ENCODE measurements around the gene ZFP91.

The ZFP91 gene

GRCh38 chr11:58591659-58592058 lies 12.8 kb downstream of the ZFP91 start:
- DNase-seq, result no peak

DNA sequence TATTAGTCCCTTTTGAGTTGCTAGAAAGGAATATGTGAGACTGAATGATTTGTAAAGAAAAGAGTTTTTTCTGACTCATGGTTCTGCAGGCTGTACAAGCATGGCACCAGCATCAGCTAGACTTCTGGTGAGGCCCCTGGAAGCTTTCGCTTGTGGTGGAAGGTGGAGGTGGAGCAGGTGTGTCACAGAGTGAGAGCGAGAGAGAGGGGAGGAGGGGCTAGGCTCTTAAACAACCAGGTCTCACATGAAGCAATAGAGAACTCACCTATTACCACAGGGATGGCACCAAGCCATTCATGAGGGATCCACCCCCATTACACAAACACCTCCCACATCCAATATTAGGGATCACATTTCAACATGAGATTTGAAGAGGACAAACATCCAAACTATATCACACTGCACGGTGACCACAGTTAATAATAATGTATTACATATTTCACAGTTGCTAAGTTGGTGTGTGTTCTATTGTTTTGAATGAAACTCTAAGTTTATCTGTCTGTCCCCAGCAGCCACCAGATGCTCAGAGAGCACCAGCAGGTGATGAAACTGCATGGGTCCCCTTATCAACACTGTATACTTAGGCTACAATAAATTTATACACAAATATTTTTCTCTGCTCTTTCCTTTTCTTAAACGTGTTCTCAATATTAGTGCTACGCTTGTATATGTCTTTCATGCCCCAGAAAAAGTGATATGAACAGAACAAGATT lies 14.1 kb downstream of the ZFP91 start:
- no peak for DNase-seq

DNA sequence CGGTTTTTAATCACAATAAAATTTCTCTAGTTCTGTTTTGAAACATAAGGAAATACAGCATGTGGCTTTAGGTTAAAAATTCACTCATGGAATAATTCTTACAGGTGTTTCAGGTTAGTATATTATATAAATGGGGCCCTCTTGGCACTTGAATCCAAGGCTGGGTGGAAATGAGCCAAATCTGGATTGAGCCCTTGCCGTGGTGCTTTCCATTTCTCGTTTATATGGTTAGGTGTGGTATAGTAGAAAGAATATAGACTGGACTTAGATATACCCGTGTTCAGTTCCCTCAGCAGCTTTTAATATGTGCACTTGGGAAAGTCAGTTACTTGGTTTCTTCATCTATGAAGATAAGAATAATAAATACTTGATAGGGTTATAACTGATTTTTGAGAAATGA lies 16.0 kb downstream of the ZFP91 start:
- DNase-seq, result no peak

GRCh38 chr11:58596621-58597020 lies 17.8 kb downstream of the ZFP91 start:
- DNase-seq, result no peak

DNA sequence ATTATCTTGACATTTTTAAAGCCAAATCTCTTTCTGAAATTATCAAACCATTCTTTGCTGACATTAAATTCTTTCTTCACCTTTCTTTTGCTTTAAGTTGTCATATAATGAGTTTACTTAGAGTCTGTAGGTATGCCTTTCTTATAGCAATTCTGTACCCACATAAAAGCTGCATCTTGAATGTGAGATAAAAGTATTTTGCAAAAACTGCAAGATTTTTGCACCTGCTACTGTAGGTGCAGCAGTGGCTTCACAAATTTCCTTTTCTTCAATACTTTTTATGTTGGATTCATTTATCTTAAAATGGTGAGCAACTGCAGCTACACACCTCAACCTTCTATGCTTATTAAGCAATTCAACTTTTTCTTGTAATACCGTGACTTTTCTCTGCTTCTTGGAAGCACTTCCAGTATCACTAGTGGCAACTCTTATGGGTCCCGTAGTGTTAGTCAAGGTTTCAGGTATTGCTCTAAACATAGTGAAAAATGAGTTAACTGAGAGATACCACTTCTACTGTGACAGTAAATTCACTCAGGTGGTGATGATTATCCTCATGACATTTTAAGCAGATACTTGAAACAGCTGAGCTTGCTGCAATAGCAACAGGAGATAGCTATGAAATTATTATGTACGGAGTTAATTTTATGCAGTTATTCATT lies 18.8 kb downstream of the ZFP91 start:
- DNase-seq, result no peak

GRCh38 chr11:58600510-58600909 lies 21.6 kb downstream of the ZFP91 start:
- no peak for DNase-seq

GRCh38 chr11:58606930-58607714 lies 28.3 kb downstream of the ZFP91 start:
- DNase-seq, result no peak

DNA sequence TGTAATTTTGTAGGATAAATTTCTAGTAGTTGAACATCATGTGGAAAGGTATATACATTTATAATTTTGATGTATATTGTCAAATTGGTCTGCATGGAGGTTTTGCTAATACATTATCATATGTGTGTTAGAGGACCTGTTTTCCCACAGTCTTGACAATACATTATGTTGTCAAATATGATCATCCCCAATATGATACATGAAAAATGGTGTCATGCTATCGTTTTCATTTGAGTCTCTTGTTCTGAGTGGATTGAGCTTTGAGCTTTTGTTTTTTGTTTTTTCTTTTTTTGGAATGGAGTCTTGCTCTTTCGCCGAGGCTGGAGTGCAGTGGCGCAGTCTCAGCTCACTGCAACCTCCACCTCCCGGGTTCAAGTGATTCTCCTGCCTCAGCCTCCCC lies 29.5 kb downstream of the ZFP91 start:
- DNase-seq, result no peak

GRCh38 chr11:58609723-58610122 lies 30.9 kb downstream of the ZFP91 start:
- DNase-seq, result no peak

DNA sequence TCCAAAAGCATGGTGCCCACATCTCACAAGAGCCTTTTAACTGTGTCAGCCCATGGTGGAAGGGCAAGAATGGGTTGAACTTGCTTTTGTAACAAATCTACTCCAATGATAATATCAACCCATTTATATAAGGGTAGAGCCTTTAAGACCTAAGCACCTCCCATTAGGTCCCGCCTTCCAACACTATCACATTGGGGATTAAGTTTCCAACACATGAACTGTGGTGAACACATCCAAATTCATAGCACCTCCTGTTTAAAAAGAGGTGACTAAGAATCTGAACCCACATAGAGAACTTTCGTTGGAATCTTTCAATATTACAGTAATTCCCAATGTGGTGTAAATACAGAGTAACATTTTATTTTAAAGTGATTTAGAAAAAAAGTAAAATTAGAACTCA lies 34.4 kb downstream of the ZFP91 start:
- no peak for DNase-seq

GRCh38 chr11:58615559-58615958 lies 36.7 kb downstream of the ZFP91 start:
- no peak for DNase-seq

DNA sequence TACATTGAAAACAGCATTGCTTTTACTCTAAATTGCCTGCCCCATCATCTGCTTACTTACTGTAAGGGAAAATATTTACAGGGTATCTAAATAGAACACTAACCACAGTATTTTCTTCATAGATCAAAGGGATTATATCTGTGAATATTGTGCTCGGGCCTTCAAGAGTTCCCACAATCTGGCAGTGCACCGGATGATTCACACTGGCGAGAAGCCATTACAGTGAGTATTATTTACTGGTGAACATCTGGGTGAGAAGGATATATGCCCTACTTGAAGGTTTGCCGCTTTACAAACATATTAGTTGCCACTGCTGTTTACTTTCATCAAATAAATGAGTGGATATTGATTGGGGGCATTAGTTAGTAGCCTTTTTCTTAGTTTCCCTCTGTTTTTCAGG lies 37.7 kb downstream of the ZFP91 start:
- DNase-seq, result no peak

DNA sequence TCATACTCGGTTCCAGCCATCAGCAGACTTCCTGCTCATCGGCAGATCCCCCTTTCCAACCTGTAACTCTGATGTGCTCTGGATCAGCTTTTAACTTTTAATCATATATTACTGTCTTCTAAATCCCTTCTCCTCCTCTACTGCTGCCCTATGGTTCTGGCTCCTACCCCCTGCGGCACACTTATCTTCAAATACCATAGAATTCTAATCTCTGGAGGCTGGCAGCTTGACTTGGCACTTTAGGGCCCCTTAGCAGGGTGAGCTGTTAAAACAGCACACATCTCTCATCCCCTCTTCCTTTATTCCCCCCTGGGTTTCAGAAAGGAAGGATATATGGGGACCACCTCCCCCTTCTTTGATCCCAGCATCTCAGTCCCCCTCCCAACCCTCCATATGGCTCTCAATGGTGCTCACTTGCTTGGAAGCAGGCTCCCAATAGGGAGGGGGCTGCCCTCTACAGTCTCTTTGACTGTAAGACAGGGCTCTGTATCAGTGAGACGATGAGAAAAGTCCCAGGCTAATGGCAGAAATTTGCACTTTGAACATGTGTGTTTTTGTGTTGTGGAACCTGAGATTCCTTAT lies 39.2 kb downstream of the ZFP91 start:
- no peak for DNase-seq

- no peak for DNase-seq
Observed at GRCh38 chr11:58621586-58622262, 42.9 kb downstream of the ZFP91 start.

- no peak for DNase-seq
Observed at GRCh38 chr11:58622344-58622743, 43.5 kb downstream of the ZFP91 start, which contains the start of gene CNTF. Gene CNTF (plus strand): TSS chr11:58622665. CDS start chr11:58622753, 88 bp downstream.

DNA sequence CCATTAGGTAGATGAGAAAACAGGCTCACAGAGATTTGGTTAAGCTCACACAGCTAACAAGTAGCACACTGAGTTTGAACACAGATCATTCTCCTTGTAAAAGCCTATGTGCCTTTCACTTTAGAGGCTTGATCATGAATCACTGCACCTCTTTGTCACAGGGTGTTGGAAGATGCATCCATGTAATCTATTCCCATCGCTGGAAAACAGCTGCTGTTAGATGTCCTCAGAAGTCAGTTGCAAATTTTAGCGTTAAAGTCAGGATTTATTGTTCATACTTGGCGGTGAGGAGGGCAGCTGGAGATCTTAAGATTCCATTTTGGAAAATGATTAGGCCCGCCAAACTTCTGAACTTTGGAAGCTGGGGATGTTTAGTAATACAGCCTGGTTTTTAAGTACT lies 46.2 kb downstream of the ZFP91 start:
- no peak for DNase-seq

- no peak for DNase-seq
Observed at GRCh38 chr11:58625826-58626460, 47.1 kb downstream of the ZFP91 start.

DNA sequence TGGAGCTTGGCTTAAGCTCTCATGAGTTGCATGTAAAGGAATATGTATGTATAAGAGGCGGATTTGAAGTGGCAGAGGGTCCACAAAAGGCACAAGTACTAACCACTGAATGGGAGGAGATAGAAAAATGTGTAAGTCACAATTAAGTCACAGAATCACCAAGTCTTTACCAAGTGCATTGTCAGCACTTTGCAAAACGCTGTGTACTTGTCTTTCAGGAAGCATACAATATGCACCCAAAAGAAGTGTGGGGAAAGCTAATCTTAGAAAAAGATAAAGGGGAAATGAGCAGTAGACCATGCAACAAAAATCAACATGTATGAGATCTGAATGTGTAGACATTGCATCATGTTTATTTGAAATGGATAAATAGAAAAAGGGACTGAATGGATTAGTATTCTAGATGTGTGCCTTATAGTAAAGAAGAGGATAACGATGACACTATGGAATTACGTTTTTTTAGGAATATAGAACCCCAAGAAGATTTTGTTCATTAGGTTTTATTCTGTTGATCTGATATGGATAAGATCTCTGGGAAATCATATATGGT lies 48.1 kb downstream of the ZFP91 start:
- DNase-seq, result no peak

DNA sequence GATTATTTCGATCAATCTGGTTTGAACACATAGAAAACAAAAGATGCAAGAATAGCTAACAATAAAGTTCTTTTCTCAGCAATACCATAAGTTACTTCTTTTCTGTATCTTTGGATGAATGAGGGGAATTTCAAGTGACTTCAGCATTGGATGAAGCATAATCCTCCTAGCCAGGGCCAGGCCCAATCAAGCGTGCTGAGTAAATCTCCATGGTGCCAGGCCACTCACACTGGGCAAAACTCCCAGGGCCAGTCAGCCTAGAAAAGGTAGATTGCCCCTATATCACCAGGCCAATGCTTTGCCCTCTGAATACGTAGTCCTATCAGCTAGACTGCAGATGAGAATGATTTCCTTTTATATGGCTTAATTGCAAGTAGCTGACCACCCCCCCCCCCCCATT lies 49.6 kb downstream of the ZFP91 start:
- no peak for DNase-seq

- DNase-seq, result no peak
Observed at GRCh38 chr11:58629857-58630256, 51.0 kb downstream of the ZFP91 start.

- no peak for DNase-seq
Observed at GRCh38 chr11:58631378-58631777, 52.5 kb downstream of the ZFP91 start.

- no peak for DNase-seq
Observed at GRCh38 chr11:58632510-58632909, 53.6 kb downstream of the ZFP91 start.
